OCI-LY1 (cell line): ENCODE data around the gene NMNAT1.

Experiments
- H2AFZ ChIP-seq: fragments of 200-600 bp; sonication (generic), shearing (Covaris generic); 2 replicates; pipeline ENCODE4 v1.6.0; 2014; ENCODE audit warnings: antibody characterized with exemption, mild to moderate bottlenecking, low read length
- H3F3A ChIP-seq: fragments of 200-600 bp; sonication (generic), shearing (Covaris generic); 2 replicates; pipeline ENCODE4 v1.6.0; 2014; ENCODE audit warnings: mild to moderate bottlenecking, antibody characterized with exemption, low read length, moderate library complexity; ENCODE audit not compliant: insufficient read depth
- H3K27ac ChIP-seq: fragments of 200-600 bp; sonication (generic); 2 replicates; pipeline ENCODE4 v1.5.1; 2014; ENCODE audit warnings: low read length, mixed run types, mild to moderate bottlenecking, low read depth; ENCODE audit not compliant: poor library complexity, severe bottlenecking
- H3K27me3 ChIP-seq: fragments of 200-600 bp; sonication (generic); 2 replicates; pipeline ENCODE4 v1.6.0; 2014; ENCODE audit warnings: antibody characterized with exemption, mild to moderate bottlenecking, low read length, moderate library complexity; ENCODE audit not compliant: insufficient read depth
- H3K36me3 ChIP-seq: fragments of 200-600 bp; sonication (generic); 2 replicates; pipeline ENCODE4 v1.6.1; 2014; ENCODE audit warnings: mild to moderate bottlenecking, antibody characterized with exemption, low read length, moderate library complexity, mixed read lengths; ENCODE audit not compliant: insufficient read depth
- H3K4me1 ChIP-seq: fragments of 200-600 bp; sonication (generic); 2 replicates; pipeline ENCODE4 v1.5.1; 2014; ENCODE audit warnings: mild to moderate bottlenecking, low read length, moderate library complexity; ENCODE audit not compliant: insufficient read depth, severe bottlenecking
- H3K4me2 ChIP-seq: fragments of 200-600 bp; sonication (generic), shearing (Covaris generic); 2 replicates; pipeline ENCODE4 v1.6.1; 2014; ENCODE audit warnings: low read length
- H3K4me3 ChIP-seq: fragments of 200-600 bp; sonication (generic); 2 replicates; pipeline ENCODE4 v1.5.1; 2014; ENCODE audit warnings: low read length, low read depth, mild to moderate bottlenecking, mixed read lengths; ENCODE audit not compliant: poor library complexity, severe bottlenecking
- H3K79me2 ChIP-seq: fragments of 200-600 bp; shearing (Covaris generic); 2 replicates; pipeline ENCODE4 v1.6.1; 2016; ENCODE audit warnings: mixed run types, low read length, mixed read lengths; ENCODE audit not compliant: insufficient read depth
- H3K9ac ChIP-seq: fragments of 200-600 bp; sonication (generic), shearing (Covaris generic); 2 replicates; pipeline ENCODE4 v1.6.1; 2014; ENCODE audit warnings: mild to moderate bottlenecking, low read length, mixed read lengths
- H3K9me2 ChIP-seq: fragments of 200-600 bp; sonication (generic), shearing (Covaris generic); 2 replicates; pipeline ENCODE4 v1.6.1; 2014; ENCODE audit warnings: low read depth, mild to moderate bottlenecking, low read length, mixed read lengths
- H3K9me3 ChIP-seq: fragments of 200-600 bp; shearing (Covaris generic); 2 replicates; pipeline ENCODE4 v1.6.1; 2014; ENCODE audit warnings: low read length, mixed read lengths
- H4K20me1 ChIP-seq: fragments of 200-600 bp; sonication (generic), shearing (Covaris generic); 2 replicates; pipeline ENCODE4 v1.6.0; 2016; ENCODE audit warnings: mild to moderate bottlenecking, low read length; ENCODE audit not compliant: insufficient read depth
- EZH2 ChIP-seq: fragments of 200-600 bp; sonication (generic), shearing (Covaris generic); IDR thresholded peaks from 2 replicates; pipeline ENCODE4 v1.8.0; 2017; ENCODE audit warnings: borderline replicate concordance, mixed run types, mild to moderate bottlenecking, antibody characterized with exemption, low read length, moderate library complexity, mixed read lengths
- TF ChIP-seq, protein P1 (sequence below): fragments of 200-600 bp; sonication (generic), shearing (Covaris generic); IDR thresholded peaks from 2 replicates; pipeline ENCODE4 v1.5.1; 2017; ENCODE audit warnings: mild to moderate bottlenecking, antibody characterized with exemption, low read length, moderate library complexity, mixed read lengths

Gene NMNAT1

DNA sequence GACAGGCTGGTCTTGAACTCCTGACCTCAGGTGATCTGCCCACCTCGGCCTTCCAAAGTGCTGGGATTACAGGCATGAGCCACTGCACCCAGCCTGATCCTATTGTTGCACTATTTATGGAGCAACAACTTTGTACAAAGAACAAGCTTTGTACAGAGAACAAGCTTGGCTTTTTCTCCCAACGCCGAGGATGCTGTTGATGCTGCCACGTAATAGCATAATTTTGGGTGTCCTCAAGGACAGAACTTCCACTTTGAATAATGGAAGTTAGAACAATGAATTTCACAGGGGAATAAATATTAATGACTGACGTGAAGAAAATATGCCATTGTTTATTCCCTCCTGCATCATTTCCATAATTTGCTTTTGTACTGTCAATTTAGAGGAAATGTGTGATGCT is 41.0 kb downstream of the NMNAT1 start:
- Histone ChIP-seq H3K9ac (no peak overlapping the region), H3K9me3 (no peaks in the 10 kb centered on the region), H3K9me2 (no peaks in the 10 kb centered on the region), H3K4me3 (no peak overlapping the region), H3K4me1 (no peaks in the 10 kb centered on the region), H3K36me3 (peaks cover 11% of the 10 kb centered on the region), H4K20me1 (no peaks in the 10 kb centered on the region), H3F3A (no peaks in the 10 kb centered on the region), H3K79me2 (no peaks in the 10 kb centered on the region), H3K4me2 (no peak overlapping the region), H3K27ac (no peak overlapping the region), H2AFZ (no peak overlapping the region), H3K27me3 (no peaks in the 10 kb centered on the region)
- TF ChIP-seq, protein P1, sequence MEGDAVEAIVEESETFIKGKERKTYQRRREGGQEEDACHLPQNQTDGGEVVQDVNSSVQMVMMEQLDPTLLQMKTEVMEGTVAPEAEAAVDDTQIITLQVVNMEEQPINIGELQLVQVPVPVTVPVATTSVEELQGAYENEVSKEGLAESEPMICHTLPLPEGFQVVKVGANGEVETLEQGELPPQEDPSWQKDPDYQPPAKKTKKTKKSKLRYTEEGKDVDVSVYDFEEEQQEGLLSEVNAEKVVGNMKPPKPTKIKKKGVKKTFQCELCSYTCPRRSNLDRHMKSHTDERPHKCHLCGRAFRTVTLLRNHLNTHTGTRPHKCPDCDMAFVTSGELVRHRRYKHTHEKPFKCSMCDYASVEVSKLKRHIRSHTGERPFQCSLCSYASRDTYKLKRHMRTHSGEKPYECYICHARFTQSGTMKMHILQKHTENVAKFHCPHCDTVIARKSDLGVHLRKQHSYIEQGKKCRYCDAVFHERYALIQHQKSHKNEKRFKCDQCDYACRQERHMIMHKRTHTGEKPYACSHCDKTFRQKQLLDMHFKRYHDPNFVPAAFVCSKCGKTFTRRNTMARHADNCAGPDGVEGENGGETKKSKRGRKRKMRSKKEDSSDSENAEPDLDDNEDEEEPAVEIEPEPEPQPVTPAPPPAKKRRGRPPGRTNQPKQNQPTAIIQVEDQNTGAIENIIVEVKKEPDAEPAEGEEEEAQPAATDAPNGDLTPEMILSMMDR: no peak
- TF ChIP-seq EZH2: no peak

- no peaks in the 10 kb centered on the region for H3K79me2 ChIP-seq
- no peak overlapping the region for H2AFZ ChIP-seq
- H4K20me1 ChIP-seq: no peaks in the 10 kb centered on the region
- H3K27ac ChIP-seq: no peak overlapping the region
- no peaks in the 10 kb centered on the region for H3K4me1 ChIP-seq
- no peaks in the 10 kb centered on the region for H3K9me3 ChIP-seq
- no peaks in the 10 kb centered on the region for H3K9me2 ChIP-seq
- no peak overlapping the region for H3K4me3 ChIP-seq
- no peak overlapping the region for H3K9ac ChIP-seq
- no peaks in the 10 kb centered on the region for H3K27me3 ChIP-seq
- H3K36me3 ChIP-seq: peaks cover 11% of the 10 kb centered on the region
- no peaks in the 10 kb centered on the region for H3F3A ChIP-seq
- no peak overlapping the region for H3K4me2 ChIP-seq
- TF ChIP-seq, protein P1: no peak
- TF ChIP-seq EZH2: no peak
Observed at GRCh38 chr1:9985001-9985400, 41.7 kb downstream of the NMNAT1 start.

- H3K4me3 ChIP-seq: no peak overlapping the region
- no peak overlapping the region for H3K4me2 ChIP-seq
- H2AFZ ChIP-seq: no peak overlapping the region
- no peaks in the 10 kb centered on the region for H3K4me1 ChIP-seq
- TF ChIP-seq, protein P1: no peak
- no peak for TF ChIP-seq EZH2
- H3K9me3 ChIP-seq: no peaks in the 10 kb centered on the region
- H3F3A ChIP-seq: no peaks in the 10 kb centered on the region
- no peaks in the 10 kb centered on the region for H3K79me2 ChIP-seq
- H3K27me3 ChIP-seq: no peaks in the 10 kb centered on the region
- H3K36me3 ChIP-seq: no peaks in the 10 kb centered on the region
- H3K9ac ChIP-seq: no peak overlapping the region
- no peaks in the 10 kb centered on the region for H3K9me2 ChIP-seq
- H3K27ac ChIP-seq: no peak overlapping the region
- H4K20me1 ChIP-seq: no peaks in the 10 kb centered on the region
Observed at GRCh38 chr1:9989773-9990172, 46.5 kb downstream of the NMNAT1 start.
